GM19043 (cell line): ENCODE results near the gene SNRK.
"Not testable (repeated sequence)": the region's sequence is repeated elsewhere in the genome, so short reads cannot be mapped to it uniquely, and the experiment has no call there.

Source experiments
- ATAC-seq: cut with Tn5 transposase; IDR thresholded peaks from one replicate; pipeline ENCODE4 v1.9.1; 2021; ENCODE audit warnings: low read depth; ENCODE audit not compliant: unreplicated experiment

Gene SNRK

GRCh38 chr3:43343815-43344214 is 57.5 kb downstream of the SNRK start:
- no peak for ATAC-seq

DNA sequence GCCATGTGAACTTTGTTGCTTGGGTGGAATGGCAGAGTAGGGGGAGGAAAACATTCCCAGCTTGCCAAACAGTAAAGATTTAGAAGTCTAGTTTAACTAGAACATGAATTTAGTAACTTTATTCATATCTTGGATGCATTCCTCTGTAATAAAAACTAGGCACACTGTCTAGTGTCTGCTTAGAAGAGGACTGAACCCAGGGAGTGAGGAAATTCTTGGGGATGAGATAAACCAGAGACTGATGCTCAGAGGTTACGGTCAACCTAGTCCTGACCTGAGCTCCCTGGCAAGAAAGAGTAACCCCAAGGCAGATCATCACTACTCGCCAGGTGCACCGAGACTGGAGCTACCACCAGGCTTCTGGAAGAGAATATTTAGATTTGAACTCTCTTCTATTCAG is 58.2 kb downstream of the SNRK start:
- ATAC-seq, result no peak

DNA sequence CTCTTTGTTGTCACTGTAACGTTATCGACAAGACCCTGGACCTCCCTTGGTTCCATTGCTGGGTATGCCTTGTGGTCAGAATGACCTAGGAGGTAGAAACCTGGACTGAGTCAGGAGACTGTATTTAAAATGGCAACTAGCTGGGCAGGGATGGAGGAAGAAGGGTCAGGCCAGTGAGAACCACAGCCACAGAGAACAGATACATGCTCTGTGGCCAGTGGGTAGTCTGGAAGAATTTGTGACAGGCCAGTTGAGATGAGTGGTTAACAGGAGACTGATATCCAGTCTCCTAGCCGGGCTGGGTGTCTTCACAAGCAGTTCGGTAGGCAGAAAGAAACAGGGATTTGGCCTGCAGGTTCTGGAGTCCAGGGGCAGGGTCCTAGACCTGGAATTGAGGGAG is 58.9 kb downstream of the SNRK start:
- no peak for ATAC-seq

DNA sequence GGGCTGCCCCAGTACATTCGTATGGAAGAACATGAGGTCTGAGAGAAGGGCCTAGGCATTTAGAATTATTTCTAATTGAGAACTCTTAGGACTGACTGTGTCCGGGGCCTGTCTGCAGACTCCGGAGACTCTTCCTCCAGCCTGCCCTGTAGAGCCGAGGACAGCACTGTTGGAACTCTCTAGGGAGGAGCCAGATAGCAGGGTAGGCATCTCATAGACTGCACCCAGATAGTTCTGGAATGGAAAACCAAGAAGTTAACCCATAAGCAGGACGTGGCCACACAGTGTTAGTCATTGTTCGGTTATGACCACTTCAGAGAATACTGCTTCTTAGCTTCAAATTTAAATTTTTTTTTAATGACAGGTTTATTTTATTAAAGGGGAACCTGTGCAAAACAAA is 59.5 kb downstream of the SNRK start:
- ATAC-seq, result no peak

- no peak for ATAC-seq
Observed at GRCh38 chr3:43346978-43347749, 60.8 kb downstream of the SNRK start.

DNA sequence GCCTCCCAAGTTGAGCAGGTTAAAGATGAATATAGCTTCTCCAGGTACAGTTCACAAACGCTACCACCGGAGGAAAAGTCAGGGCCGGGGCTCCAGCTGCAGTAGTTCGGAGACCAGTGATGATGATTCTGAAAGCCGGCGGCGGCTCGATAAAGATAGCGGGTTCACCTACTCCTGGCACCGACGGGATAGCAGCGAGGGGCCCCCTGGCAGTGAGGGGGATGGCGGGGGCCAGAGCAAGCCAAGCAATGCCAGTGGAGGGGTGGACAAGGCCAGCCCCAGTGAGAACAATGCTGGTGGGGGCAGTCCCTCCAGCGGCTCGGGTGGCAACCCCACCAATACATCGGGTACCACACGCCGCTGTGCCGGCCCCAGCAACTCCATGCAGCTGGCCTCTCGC is 61.4 kb downstream of the SNRK start:
- ATAC-seq, result no peak

- no peak for ATAC-seq
Observed at GRCh38 chr3:43348350-43348749, 62.0 kb downstream of the SNRK start.

- ATAC-seq, result no peak
Observed at GRCh38 chr3:43348852-43349574, 62.7 kb downstream of the SNRK start.

- ATAC-seq, result no peak
Observed at GRCh38 chr3:43349716-43350115, 63.4 kb downstream of the SNRK start.

GRCh38 chr3:43353393-43353792 is 67.1 kb downstream of the SNRK start:
- ATAC-seq, result no peak

DNA sequence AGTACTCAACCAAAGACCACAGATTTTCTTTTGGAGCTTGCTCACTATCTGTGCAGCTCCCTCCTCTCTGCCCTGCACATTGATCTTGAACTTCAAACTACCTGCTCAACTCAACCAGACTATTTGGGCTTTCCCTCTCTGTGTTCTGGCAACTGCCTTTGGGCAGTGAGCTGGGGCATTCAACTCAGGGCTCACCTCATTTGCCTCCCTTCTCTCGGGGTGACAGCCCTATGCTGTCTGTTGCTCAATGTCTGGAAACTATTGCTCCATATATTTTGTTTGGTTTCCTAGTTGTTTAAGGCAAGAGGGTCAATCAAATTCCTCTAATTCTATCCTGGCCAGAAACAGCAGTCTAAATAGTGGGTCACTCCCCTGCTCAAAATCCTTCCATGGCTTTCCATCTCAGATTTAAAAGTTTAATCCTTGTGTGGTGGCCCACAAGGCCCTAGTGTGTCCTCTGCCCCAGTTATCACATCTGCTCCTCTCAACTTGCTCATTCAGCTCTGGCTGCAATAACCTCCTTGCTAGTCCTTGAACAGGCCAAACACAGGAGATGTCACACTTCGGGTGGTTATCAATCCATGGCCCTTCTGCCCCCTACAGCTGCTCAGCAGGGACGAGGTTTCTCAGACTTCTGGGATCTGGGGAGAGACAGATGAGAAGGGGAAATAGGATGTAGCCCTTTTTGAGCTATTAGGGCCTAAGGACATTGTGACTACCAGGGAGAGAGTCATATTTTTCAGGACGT is 67.8 kb downstream of the SNRK start:
- no peak for ATAC-seq

GRCh38 chr3:43356033-43356432 is 69.7 kb downstream of the SNRK start:
- not testable (repeated sequence) for ATAC-seq

DNA sequence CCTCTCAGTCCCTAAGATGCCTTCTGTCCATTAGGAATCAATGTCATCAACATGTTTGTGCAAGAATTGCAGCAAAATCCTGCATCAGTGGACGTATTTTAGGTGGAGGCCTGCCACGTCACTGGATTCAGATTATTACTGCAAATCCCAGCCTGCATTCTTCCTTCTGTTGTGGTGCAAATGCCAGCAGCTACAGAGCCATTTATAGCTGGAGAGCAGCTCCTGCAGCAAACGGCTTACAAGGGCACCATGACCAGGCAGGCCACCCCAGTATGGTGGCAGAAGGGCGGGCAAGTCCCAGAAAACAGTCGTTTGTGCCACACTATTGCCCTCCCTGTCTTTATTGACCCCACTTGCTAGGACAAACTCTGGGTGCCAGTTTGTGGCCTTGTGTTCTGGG is 74.7 kb downstream of the SNRK start:
- no peak for ATAC-seq

GRCh38 chr3:43362183-43362582 is 75.8 kb downstream of the SNRK start:
- ATAC-seq, result no peak

GRCh38 chr3:43362961-43363360 is 76.6 kb downstream of the SNRK start:
- no peak for ATAC-seq

- ATAC-seq, result no peak
Observed at GRCh38 chr3:43363621-43364266, 77.4 kb downstream of the SNRK start.

GRCh38 chr3:43364494-43364893 is 78.2 kb downstream of the SNRK start:
- ATAC-seq, result no peak

DNA sequence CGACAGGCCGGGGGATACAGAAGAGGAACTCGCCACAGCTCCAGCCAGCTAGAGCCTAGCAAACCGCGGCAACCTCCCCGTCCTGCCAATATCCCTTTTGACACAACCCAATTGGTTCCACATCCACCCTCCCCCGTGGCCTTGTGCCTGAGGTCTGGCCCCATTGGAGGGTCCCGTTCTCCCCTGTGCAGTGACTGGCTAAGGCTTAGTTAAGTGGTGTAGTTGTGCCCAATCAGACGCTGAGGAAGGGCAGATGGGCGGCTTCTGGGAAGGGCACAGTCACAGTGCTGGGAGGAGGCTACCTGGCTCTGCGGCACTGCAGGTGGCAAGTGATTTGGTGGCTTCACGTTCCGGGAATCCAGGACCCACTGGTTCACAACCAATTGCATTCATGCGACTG is 78.6 kb downstream of the SNRK start:
- no peak for ATAC-seq

- no peak for ATAC-seq
Observed at GRCh38 chr3:43365601-43366305, 79.4 kb downstream of the SNRK start.

DNA sequence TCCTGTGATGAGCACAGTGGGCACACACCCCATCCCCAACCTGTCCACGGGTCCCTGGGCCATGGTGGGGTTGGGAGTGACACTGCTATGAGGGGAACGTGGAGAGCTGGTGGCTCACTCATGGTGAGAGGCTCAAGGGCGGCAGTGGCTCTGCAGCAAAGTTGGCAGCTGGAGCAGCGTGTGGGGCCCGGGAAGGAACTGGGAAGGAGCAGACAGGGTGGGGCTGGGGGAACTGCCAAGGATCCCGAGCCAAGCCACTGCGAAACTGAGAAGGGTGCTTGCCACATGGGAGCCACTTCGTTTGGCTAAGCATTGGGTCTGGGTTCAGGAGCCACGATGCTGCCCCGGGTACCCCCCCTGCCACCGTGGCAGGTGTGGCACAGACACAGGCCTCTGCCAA is 80.1 kb downstream of the SNRK start:
- ATAC-seq, result no peak
